GM18498 (cell line): ENCODE measurements around the gene PLA2G2C.

Source experiments
- ATAC-seq: cut with Tn5 transposase; IDR thresholded peaks from one replicate; pipeline ENCODE4 v1.9.1; 2021; ENCODE audit warnings: mild to moderate bottlenecking, moderate library complexity; ENCODE audit not compliant: unreplicated experiment

Gene PLA2G2C

GRCh38 chr1:20158358-20159070 is 27.8 kb downstream of the PLA2G2C start:
- ATAC-seq = no peak

DNA sequence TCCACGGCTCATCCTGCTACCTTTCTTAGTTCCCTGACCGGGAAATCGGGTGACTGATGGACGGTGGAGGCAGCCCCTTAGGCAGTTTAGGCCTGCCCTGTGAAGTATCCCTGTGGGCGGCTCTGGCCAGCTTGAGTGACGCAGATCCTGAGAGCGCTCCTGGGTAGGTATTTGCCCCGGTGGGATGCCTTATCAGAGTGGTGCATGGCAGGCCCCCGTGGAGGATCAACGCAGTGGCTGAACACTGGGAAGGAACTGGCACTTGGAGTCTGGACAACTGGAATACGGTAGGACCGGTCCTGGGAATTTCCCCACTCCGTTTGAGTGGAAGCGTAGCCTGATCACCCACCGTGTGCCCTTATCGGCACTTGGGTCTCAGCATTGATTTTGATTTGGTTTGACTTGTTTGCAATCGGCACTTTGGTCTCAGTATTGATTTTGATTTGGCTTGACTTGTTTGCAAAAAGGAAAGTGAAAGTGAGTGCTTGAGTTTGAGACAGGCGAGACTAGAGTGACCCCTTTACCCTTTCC is 32.0 kb downstream of the PLA2G2C start:
- no peak for ATAC-seq

DNA sequence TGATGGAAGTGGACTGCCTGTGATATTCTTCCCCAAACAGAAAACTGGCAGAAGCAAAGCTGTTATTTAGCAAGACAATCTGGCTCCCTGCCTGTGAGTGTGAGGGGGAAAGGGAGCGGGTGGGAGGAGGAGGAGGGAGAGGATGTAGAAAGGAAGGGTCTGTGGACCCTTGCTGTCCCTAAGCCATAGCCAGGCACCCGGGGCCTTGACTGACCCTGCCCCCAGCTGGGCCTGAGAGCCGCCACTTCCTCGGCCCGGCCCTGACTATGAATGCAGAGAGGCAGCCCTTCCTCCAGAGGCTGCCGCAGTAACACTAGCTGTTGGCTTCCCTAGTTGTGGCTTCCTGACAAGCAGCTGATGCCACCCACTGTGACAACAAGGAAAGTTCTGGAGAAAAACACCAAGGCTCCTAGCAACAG is 33.3 kb downstream of the PLA2G2C start:
- no peak for ATAC-seq

- ATAC-seq = no peak
Measured at GRCh38 chr1:20152599-20152930, 33.8 kb downstream of the PLA2G2C start.

DNA sequence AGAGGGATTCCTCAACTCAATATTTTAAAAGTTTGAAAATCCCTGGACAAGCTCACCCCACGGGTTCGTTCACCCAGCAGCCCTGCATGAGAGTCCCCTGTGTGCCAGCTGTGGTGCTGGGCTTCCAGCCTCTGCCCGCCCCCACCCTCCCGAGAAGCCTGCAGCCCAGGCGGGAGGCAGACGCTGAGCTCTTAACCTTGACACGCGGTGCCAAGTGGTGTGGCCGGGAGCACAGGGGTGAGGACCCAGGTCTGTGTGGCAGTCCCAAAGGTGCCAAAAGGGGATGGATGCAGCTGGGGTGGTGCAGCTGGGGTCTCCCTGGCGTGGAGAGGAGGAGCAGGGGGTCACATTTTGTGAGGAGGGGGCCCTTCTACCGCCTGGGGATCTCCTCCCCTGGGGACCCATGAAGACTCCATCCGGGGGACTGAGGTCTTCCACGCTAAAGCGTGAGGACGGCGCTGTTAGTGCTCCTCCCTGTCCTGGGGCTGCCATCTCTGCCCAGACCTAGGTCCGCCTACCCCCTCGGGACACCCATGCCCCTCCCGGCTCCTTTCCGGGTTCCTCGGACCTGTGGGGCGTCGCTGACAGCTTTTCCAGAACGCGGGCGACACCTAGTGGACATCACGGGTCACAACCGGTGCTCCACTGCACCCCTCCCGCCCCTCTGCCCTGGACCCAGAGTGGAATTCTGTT is 34.3 kb downstream of the PLA2G2C start:
- ATAC-seq = peak; percentile 70

- no peak for ATAC-seq
Measured at GRCh38 chr1:20150969-20151368, 35.3 kb downstream of the PLA2G2C start.

DNA sequence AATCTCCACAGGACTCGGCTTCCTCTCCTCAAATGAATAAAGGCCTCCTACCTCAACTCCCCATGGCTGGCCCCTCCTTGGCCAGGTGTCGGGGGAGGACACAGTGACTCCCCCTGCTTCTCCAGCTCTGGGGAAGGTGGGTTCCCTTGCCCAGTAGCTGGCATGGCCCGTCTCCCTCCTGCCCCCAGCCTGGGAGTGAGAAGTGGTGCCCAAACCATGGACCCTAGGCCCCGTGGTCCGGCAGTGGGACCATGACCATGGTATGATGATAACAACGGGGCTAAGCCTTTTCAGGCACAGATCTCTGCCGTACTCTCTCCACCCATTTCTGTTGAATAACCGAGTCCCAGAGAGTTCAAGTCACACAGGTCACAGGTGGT is 36.0 kb downstream of the PLA2G2C start:
- no peak for ATAC-seq

DNA sequence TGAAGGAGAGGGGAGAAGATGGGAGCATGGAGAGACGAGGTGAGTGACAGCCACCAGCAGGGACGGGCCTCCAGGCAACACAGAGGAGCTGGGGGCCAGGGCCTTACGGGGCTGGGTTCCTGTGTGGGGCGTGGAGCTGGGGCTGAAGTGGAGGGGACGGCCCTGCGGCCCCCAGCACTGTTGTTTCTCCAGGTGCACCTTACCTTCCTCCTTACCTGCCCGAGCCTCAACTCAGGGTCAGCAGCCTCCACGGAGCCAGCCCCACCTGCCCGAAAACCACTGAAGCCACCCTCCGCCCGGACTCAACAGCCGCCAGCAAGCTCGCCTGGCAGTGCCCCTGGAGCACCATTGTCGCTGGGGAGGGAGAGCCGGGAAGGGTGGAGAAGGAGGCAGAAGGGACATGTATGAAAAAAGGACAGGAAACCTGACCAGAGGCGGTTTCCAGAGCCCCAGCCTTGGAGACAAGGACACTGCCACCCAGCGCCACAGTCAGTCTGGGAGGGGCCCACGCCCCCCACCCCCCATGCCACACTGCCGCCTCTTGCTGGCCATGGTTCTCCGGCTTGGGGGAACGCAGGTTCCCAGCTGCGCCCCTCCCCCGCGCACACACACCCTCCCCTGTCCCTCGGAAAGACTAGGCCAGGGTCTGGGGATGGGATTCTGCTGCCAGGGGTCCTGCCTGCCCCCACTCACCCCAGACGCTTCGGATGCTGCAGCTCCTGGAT is 36.6 kb downstream of the PLA2G2C start:
- no peak for ATAC-seq

GRCh38 chr1:20148571-20149500 is 37.5 kb downstream of the PLA2G2C start:
- ATAC-seq = no peak

DNA sequence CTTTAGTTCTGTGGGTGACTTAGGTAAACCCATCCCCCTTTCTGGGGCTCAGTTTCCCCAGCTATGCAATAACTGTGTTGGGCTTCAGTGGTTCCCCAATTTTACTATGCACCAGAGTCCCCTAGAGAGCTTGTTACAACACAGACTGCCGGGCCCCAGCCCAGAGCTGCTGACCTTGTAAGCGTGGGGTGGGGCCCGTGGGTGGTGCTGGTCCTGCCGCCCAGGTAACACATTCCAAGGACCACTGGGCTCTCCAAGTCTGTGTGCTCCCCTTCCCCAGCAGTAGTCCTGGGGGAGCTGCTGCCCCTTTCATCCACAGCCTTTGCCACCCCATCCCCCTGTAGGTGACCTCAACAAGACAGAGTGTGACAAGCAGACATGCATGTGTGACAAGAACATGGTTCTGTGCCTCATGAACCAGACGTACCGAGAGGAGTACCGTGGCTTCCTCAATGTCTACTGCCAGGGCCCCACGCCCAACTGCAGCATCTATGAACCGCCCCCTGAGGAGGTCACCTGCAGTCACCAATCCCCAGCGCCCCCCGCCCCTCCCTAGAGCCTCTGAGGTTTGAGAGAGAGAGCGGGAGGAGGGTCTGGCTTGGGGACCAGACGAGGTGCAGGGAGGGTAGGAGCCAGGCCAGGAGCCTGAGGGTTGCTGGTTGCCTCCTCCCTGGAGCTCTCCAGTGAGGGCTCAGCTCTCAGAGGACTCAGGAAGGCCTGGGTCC is 38.3 kb downstream of the PLA2G2C start:
- no peak for ATAC-seq

GRCh38 chr1:20143734-20144565 is 42.4 kb downstream of the PLA2G2C start:
- no peak for ATAC-seq

DNA sequence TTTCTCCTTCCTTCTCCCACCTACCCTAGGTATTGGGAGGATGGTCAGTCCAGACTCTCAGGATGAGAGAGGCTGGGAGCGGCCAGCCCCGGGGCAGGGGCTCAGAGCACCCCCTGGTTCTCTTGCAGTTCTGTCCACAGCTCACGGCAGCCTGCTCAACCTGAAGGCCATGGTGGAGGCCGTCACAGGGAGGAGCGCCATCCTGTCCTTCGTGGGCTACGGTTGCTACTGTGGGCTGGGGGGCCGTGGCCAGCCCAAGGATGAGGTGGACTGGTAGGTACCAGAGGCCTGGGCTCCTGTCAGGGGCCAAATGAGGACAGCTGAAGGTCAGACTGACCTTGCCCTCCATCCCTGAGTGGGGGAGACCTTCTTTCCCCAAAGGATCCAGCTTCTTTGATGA is 43.0 kb downstream of the PLA2G2C start:
- ATAC-seq = no peak

DNA sequence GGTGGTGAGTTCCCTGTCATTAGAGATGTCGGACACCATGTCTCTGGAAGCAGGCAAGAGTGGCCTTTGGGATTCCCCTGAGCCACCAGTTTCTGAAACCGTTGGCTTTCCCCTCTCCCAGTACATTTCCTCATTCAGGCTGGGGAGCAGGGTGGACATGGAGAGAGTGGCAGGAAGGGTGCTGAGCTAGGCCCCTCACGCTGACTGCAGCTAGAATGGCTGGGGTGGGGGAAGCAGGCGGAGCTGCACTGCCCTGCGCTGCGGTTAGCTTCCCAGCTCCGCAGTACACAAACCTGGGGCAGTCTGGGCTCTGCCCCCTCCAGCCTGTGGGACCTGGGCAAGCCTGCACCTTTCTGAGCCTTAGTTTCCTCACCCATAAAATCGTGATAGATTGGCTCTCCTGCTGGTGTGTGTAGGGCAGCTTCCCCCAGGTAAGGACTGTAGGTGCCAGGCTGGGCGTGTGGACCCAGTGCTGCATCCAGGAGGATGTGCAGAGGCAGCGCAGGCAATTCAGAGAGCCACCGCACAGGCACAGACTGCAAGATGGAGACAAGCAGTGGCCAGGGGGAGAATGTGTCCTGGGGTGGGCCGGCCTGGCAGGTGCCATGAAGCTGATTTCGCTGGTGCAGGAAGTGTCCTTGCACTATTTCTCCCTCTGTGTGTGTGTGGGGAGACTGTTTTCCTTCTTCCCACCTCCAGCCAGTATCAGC is 44.2 kb downstream of the PLA2G2C start:
- ATAC-seq = no peak

- ATAC-seq = no peak
Measured at GRCh38 chr1:20141466-20141865, 44.9 kb downstream of the PLA2G2C start.

- ATAC-seq = no peak
Measured at GRCh38 chr1:20141001-20141400, 45.3 kb downstream of the PLA2G2C start.

- ATAC-seq = no peak
Measured at GRCh38 chr1:20139776-20140612, 46.3 kb downstream of the PLA2G2C start.

DNA sequence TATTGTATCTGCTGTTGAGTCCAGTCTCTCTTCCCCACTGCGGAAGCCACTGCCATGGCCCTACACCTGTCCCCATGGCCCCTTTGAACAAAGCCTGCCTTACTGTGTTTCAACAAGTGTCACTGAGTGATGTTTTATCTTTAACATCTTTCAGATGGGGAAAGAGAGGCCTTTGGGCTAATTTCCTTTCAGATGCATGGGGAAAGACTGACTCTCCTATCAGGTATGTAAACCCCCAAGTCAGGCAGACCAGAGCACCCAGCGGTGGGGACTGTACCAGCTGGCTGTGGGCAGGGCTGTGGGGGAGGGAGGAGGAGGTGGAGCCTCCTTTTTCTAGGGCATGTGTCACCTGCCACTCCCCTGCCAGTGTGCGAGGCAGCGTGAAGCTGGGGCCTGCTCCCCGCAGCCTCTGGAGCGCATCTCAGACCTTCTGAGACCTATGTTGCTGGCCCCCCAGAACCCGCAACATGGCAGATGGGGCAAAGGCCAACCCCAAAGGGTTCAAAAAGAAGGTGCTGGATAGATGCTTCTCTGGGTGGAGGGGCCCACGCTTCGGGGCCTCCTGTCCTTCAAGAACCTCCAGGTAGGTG is 47.3 kb downstream of the PLA2G2C start, which contains the start of gene PLA2G2F:
PLA2G2F (plus strand) TSS at position 363 of the 590 bp plus-strand sequence; CDS start at position 468, 105 bp downstream.
- ATAC-seq = no peak
